HEK293 (cell line): ENCODE measurements around the gene SLC9A9.

Experiments
- CTCF ChIA-PET: fragments of 350-600 bp; formaldehyde crosslinking; extraction: SDS; loops from one replicate; lab custom pipeline; 2021; ENCODE audit warnings: antibody characterized with exemption; lab: Yijun Ruan, JAX
- POLR2A ChIA-PET: fragments of 300-600 bp; formaldehyde crosslinking; extraction: SDS; loops from one replicate; lab custom pipeline; 2020; ENCODE audit warnings: antibody characterized with exemption, inconsistent platforms; lab: Yijun Ruan, JAX
- H3K27ac ChIP-seq: fragments of 200-500 bp; sonication (Bioruptor generic); 2 replicates; pipeline ENCODE4 v1.5.1; 2014; ENCODE audit warnings: low read depth, low read length, control low read depth, inconsistent platforms; ENCODE audit errors: extremely low read depth
- H3K36me3 ChIP-seq, 2 experiments: fragments of 200-500 bp in 1 of 2; sonication (Bioruptor generic) in 1 of 2; 1 replicate in 1 of 2; 2 replicates in 1 of 2; pipeline ENCODE4 v1.5.1; 2014 to 2017; ENCODE audit warnings: inconsistent platforms in 2 of 2, low read length in 2 of 2; ENCODE audit not compliant: control insufficient read depth in 2 of 2, insufficient read depth in 1 of 2
- H3K4me1 ChIP-seq: fragments of 200-500 bp; sonication (Bioruptor generic); 2 replicates; pipeline ENCODE4 v1.5.1; 2014; ENCODE audit warnings: mild to moderate bottlenecking, low read length, inconsistent platforms; ENCODE audit not compliant: control insufficient read depth, insufficient read depth
- H3K4me3 ChIP-seq: 2 replicates; pipeline ENCODE4 v1.5.1; 2011; ENCODE audit warnings: low read depth, mild to moderate bottlenecking, control low read depth, low read length, moderate library complexity
- H3K9me3 ChIP-seq: fragments of 200-500 bp; sonication (Bioruptor generic); 2 replicates; pipeline ENCODE4 v1.5.1; 2014; ENCODE audit warnings: low read depth, low read length, inconsistent platforms; ENCODE audit not compliant: control insufficient read depth, insufficient read depth
- GLI4 ChIP-seq: fragments of 450-650 bp; formaldehyde crosslinking; IDR thresholded peaks from 2 replicates; pipeline ENCODE4 v1.5.1; 2016; ENCODE audit warnings: missing biosample characterization, missing genetic modification characterization
- KLF1 ChIP-seq: fragments of 450-650 bp; formaldehyde crosslinking; IDR thresholded peaks from 2 replicates; pipeline ENCODE4 v1.5.1; 2016; ENCODE audit warnings: missing biosample characterization, missing genetic modification characterization
- KLF8 ChIP-seq: fragments of 450-650 bp; formaldehyde crosslinking; IDR thresholded peaks from 2 replicates; pipeline ENCODE4 v1.5.1; 2016; ENCODE audit warnings: missing biosample characterization, missing genetic modification characterization
- MYNN ChIP-seq: fragments of 450-650 bp; formaldehyde crosslinking; IDR thresholded peaks from 2 replicates; pipeline ENCODE4 v1.5.1; 2016; ENCODE audit warnings: missing biosample characterization, missing genetic modification characterization, borderline replicate concordance
- MZF1 ChIP-seq: fragments of 450-650 bp; formaldehyde crosslinking; IDR thresholded peaks from 2 replicates; pipeline ENCODE4 v1.5.1; 2017; ENCODE audit warnings: missing biosample characterization, missing genetic modification characterization, borderline replicate concordance
- OVOL3 ChIP-seq: fragments of 450-650 bp; formaldehyde crosslinking; IDR thresholded peaks from 2 replicates; pipeline ENCODE4 v1.5.1; 2016; ENCODE audit warnings: missing biosample characterization, missing genetic modification characterization
- PRDM1 ChIP-seq: fragments of 450-650 bp; formaldehyde crosslinking; IDR thresholded peaks from 2 replicates; pipeline ENCODE4; 2016; ENCODE audit warnings: missing biosample characterization, missing genetic modification characterization
- SALL2 ChIP-seq: fragments of 450-650 bp; formaldehyde crosslinking; IDR thresholded peaks from 2 replicates; pipeline ENCODE4 v1.5.0; 2017; ENCODE audit warnings: missing biosample characterization, mild to moderate bottlenecking, missing genetic modification characterization, borderline replicate concordance
- WT1 ChIP-seq: fragments of 450-650 bp; formaldehyde crosslinking; IDR thresholded peaks from 2 replicates; pipeline ENCODE4 v1.5.1; 2016; ENCODE audit warnings: missing biosample characterization, missing genetic modification characterization
- ZFP3 ChIP-seq: fragments of 450-650 bp; formaldehyde crosslinking; IDR thresholded peaks from 2 replicates; pipeline ENCODE4 v1.5.1; 2016; ENCODE audit warnings: low read depth, missing biosample characterization, missing genetic modification characterization
- ZFP37 ChIP-seq: fragments of 450-650 bp; formaldehyde crosslinking; IDR thresholded peaks from 2 replicates; pipeline ENCODE4 v1.5.1; 2016; ENCODE audit warnings: missing biosample characterization, missing genetic modification characterization
- ZNF146 ChIP-seq: fragments of 450-650 bp; formaldehyde crosslinking; IDR thresholded peaks from 2 replicates; pipeline ENCODE4 v1.5.1; 2016; ENCODE audit warnings: missing biosample characterization, missing genetic modification characterization
- ZNF184 ChIP-seq: fragments of 450-650 bp; IDR thresholded peaks from 2 replicates; pipeline ENCODE4 v1.5.1; 2018; ENCODE audit warnings: missing biosample characterization, mild to moderate bottlenecking, missing genetic modification characterization
- ZNF202 ChIP-seq: fragments of 450-650 bp; formaldehyde crosslinking; IDR thresholded peaks from 2 replicates; pipeline ENCODE4 v1.5.1; 2016; ENCODE audit warnings: missing biosample characterization, missing genetic modification characterization, borderline replicate concordance
- ZNF24 ChIP-seq: fragments of 450-650 bp; formaldehyde crosslinking; IDR thresholded peaks from 2 replicates; pipeline ENCODE4 v1.5.1; 2016; ENCODE audit warnings: missing biosample characterization, missing genetic modification characterization
- ZNF248 ChIP-seq: fragments of 450-650 bp; formaldehyde crosslinking; IDR thresholded peaks from 2 replicates; pipeline ENCODE4 v1.5.1; 2017; ENCODE audit warnings: missing biosample characterization, missing genetic modification characterization
- ZNF302 ChIP-seq: fragments of 450-650 bp; formaldehyde crosslinking; IDR thresholded peaks from 2 replicates; pipeline ENCODE4 v1.5.1; 2016; ENCODE audit warnings: missing biosample characterization, missing genetic modification characterization, low read depth
- ZNF311 ChIP-seq: fragments of 450-650 bp; formaldehyde crosslinking; IDR thresholded peaks from 2 replicates; pipeline ENCODE4 v1.5.1; 2017; ENCODE audit warnings: missing biosample characterization, missing genetic modification characterization, borderline replicate concordance
- ZNF426 ChIP-seq: fragments of 450-650 bp; formaldehyde crosslinking; IDR thresholded peaks from 2 replicates; pipeline ENCODE4 v1.5.1; 2017; ENCODE audit warnings: missing biosample characterization, missing genetic modification characterization, mild to moderate bottlenecking, inconsistent platforms, moderate library complexity
- ZNF433 ChIP-seq: fragments of 450-650 bp; formaldehyde crosslinking; IDR thresholded peaks from 2 replicates; pipeline ENCODE4 v1.5.1; 2016; ENCODE audit warnings: missing biosample characterization, missing genetic modification characterization, low read depth
- ZNF521 ChIP-seq: fragments of 450-650 bp; formaldehyde crosslinking; IDR thresholded peaks from 2 replicates; pipeline ENCODE4 v1.5.1; 2017; ENCODE audit warnings: missing biosample characterization, mild to moderate bottlenecking, missing genetic modification characterization
- ZNF571 ChIP-seq: fragments of 450-650 bp; formaldehyde crosslinking; IDR thresholded peaks from 2 replicates; pipeline ENCODE4 v1.5.0; 2017; ENCODE audit warnings: missing biosample characterization, missing genetic modification characterization
- ZNF670 ChIP-seq: fragments of 450-650 bp; formaldehyde crosslinking; IDR thresholded peaks from 2 replicates; pipeline ENCODE4 v1.5.1; 2016; ENCODE audit warnings: missing biosample characterization, missing genetic modification characterization, low read depth
- ZNF791 ChIP-seq: fragments of 450-650 bp; formaldehyde crosslinking; IDR thresholded peaks from 2 replicates; pipeline ENCODE4 v1.5.1; 2016; ENCODE audit warnings: missing biosample characterization, missing genetic modification characterization
- ZNF830 ChIP-seq: fragments of 450-650 bp; IDR thresholded peaks from 2 replicates; pipeline ENCODE4 v1.5.0; 2018; ENCODE audit warnings: missing biosample characterization, missing genetic modification characterization, low read depth, mild to moderate bottlenecking, moderate library complexity
- TF ChIP-seq, protein P1 (sequence below): fragments of 450-650 bp; formaldehyde crosslinking; IDR thresholded peaks from 2 replicates; pipeline ENCODE4 v1.5.1; 2016; ENCODE audit warnings: missing biosample characterization, missing genetic modification characterization
- TF ChIP-seq, protein P2 (sequence below): fragments of 450-650 bp; formaldehyde crosslinking; conservative IDR thresholded peaks from 2 replicates; pipeline ENCODE4 v1.5.1; 2016; ENCODE audit warnings: low read depth, missing biosample characterization, missing genetic modification characterization
- TF ChIP-seq, protein P3 (sequence below): fragments of 450-650 bp; formaldehyde crosslinking; IDR thresholded peaks from 2 replicates; pipeline ENCODE4 v1.5.1; 2017; ENCODE audit warnings: missing biosample characterization, missing genetic modification characterization

SLC9A9 gene

DNA sequence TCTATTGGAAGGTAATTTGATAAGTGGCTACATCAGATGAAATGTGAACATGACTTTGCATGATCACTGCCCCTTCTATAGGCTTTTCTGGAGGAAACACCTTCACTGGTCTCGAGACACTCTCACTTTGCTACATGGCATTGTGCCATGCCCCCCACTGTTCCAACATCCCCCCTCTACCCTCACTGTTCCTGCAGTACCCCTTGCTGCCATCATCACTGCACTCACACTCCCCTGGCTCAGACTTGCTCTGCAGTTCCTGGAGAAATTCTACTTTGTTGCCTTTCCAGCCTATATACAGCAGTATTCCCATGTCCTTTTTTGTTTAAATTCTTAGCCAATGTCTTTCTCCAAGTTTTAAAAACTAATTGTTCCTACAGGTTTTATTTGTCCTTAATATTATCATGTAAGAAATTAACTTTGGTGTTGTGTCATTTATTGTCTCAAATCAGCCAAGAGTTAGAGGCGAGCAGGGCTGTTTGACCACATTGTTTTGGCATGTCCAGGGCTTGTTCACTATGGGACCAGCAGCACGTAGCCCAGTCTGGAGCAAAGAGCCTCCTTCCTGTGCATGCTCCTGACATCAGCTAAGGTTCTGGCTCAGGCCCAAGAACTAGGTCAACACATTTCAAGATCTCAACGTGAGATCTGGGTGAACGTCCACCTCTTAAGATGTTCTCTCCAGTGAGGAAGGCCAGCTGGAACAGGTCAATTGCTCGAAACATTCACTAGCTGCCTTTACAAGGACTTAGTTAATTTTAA, 246.4 kb downstream of the SLC9A9 start:
- CTCF ChIA-PET, result no interaction called here
- Histone ChIP-seq H3K4me3 (no peak overlapping the region), H3K36me3 (no peaks in the 10 kb centered on the region), H3K27ac (no peak overlapping the region), H3K9me3 (no peaks in the 10 kb centered on the region), H3K4me1 (no peaks in the 10 kb centered on the region)
- POLR2A ChIA-PET, result no interaction called here
- TF ChIP-seq, protein P1, sequence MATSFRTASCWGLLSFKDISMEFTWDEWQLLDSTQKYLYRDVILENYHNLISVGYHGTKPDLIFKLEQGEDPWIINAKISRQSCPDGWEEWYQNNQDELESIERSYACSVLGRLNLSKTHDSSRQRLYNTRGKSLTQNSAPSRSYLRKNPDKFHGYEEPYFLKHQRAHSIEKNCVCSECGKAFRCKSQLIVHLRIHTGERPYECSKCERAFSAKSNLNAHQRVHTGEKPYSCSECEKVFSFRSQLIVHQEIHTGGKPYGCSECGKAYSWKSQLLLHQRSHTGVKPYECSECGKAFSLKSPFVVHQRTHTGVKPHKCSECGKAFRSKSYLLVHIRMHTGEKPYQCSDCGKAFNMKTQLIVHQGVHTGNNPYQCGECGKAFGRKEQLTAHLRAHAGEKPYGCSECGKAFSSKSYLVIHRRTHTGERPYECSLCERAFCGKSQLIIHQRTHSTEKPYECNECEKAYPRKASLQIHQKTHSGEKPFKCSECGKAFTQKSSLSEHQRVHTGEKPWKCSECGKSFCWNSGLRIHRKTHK, result no peak
- TF ChIP-seq ZNF311 (tag by site-specific recombination) (no peak), GLI4 (tag by site-specific recombination) (no peak), ZFP3 (no peak), ZNF571 (tag by site-specific recombination) (no peak), ZNF521 (tag by site-specific recombination) (no peak), PRDM1 (tag by site-specific recombination) (no peak), ZNF24 (tag by site-specific recombination) (no peak), ZNF146 (tag by site-specific recombination) (no peak), WT1 (tag by site-specific recombination) (no peak)
- TF ChIP-seq, protein P2, sequence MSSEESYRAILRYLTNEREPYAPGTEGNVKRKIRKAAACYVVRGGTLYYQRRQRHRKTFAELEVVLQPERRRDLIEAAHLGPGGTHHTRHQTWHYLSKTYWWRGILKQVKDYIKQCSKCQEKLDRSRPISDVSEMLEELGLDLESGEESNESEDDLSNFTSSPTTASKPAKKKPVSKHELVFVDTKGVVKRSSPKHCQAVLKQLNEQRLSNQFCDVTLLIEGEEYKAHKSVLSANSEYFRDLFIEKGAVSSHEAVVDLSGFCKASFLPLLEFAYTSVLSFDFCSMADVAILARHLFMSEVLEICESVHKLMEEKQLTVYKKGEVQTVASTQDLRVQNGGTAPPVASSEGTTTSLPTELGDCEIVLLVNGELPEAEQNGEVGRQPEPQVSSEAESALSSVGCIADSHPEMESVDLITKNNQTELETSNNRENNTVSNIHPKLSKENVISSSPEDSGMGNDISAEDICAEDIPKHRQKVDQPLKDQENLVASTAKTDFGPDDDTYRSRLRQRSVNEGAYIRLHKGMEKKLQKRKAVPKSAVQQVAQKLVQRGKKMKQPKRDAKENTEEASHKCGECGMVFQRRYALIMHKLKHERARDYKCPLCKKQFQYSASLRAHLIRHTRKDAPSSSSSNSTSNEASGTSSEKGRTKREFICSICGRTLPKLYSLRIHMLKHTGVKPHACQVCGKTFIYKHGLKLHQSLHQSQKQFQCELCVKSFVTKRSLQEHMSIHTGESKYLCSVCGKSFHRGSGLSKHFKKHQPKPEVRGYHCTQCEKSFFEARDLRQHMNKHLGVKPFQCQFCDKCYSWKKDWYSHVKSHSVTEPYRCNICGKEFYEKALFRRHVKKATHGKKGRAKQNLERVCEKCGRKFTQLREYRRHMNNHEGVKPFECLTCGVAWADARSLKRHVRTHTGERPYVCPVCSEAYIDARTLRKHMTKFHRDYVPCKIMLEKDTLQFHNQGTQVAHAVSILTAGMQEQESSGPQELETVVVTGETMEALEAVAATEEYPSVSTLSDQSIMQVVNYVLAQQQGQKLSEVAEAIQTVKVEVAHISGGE (tag by site-specific recombination), result no peak
- TF ChIP-seq, protein P3, sequence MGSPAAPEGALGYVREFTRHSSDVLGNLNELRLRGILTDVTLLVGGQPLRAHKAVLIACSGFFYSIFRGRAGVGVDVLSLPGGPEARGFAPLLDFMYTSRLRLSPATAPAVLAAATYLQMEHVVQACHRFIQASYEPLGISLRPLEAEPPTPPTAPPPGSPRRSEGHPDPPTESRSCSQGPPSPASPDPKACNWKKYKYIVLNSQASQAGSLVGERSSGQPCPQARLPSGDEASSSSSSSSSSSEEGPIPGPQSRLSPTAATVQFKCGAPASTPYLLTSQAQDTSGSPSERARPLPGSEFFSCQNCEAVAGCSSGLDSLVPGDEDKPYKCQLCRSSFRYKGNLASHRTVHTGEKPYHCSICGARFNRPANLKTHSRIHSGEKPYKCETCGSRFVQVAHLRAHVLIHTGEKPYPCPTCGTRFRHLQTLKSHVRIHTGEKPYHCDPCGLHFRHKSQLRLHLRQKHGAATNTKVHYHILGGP (tag by site-specific recombination), result no peak

DNA sequence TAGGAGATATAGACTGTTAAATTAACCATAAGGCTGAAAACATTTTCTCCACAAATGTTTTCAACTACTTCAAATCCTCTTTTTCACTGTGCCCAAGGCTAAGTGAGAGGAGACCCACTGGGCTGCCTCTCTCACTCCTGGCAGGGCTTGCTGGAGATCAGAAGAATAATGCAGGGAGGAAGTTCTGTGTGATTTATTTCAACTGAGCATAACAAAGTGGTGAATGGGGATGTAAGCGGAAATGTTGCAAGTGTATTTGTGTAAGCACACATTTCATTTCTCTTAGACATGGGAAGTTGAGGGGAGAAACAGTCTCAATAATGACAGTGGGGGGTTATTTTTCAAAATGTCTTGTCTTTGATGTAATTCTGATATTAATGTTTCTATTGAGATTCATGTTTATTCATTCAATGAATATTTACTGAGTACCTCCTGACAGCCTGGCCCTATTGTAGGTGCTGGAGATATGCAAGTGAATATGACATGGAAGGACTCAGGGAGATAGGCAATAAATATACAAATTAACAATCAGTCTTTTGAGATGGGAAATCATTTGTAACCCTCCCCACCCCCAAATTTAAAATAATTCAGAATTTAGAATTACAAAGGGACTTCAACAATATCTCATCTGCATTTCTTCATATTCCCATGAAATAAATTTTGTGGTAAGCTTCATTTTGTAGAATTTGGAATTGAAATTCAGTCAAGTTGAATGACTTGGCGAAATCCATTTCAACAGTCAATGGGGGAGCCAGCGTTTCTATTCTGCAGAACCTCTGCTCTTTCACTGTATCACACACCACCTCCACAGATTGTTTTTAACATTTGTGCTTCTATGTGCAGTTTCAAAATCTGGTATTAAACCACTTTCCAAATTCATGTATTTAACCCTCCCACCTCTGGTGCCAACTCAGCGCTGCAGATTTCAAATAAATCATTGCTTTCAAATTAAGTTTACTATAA, 247.2 kb downstream of the SLC9A9 start:
- POLR2A ChIA-PET, result no interaction called here
- no peaks in the 10 kb centered on the region for H3K9me3 ChIP-seq
- no peak overlapping the region for H3K27ac ChIP-seq
- CTCF ChIA-PET, result no interaction called here
- no peaks in the 10 kb centered on the region for H3K4me1 ChIP-seq
- H3K4me3 ChIP-seq, result no peak overlapping the region
- no peaks in the 10 kb centered on the region for H3K36me3 ChIP-seq
- TF ChIP-seq ZNF426 (tag by site-specific recombination), result no peak
- TF ChIP-seq KLF8 (tag by site-specific recombination), result no peak
- TF ChIP-seq ZNF791 (tag by site-specific recombination), result no peak
- TF ChIP-seq ZNF202 (tag by site-specific recombination), result no peak
- TF ChIP-seq ZNF521 (tag by site-specific recombination), result no peak
- no peak for TF ChIP-seq ZNF433 (tag by site-specific recombination)
- TF ChIP-seq ZFP37 (tag by site-specific recombination), result no peak
- TF ChIP-seq SALL2 (tag by site-specific recombination), result no peak
- no peak for TF ChIP-seq OVOL3 (tag by site-specific recombination)
- no peak for TF ChIP-seq MZF1 (tag by site-specific recombination)
- no peak for TF ChIP-seq KLF1
- no peak for TF ChIP-seq ZNF248 (tag by site-specific recombination)
- no peak for TF ChIP-seq ZNF184 (tag by site-specific recombination)
- TF ChIP-seq ZNF670 (tag by site-specific recombination), result no peak
- TF ChIP-seq ZNF830 (tag by site-specific recombination), result no peak
- no peak for TF ChIP-seq MYNN
- TF ChIP-seq ZNF302, result no peak
- TF ChIP-seq ZNF146 (tag by site-specific recombination), result no peak
